MG63 (cell line): ENCODE results near the gene RNASE11. TPM values are rescaled to one million over a fixed set of nuclear protein-coding genes. Genes with fewer than 3 reads are reported as not detected.
"Not testable (repeated sequence)": the region's sequence is repeated elsewhere in the genome, so short reads cannot be mapped to it uniquely, and the experiment has no call there.

ENCODE experiments used
- DNase-seq: peaks from one replicate; pipeline ENCODE4 v3.0.0-alpha.2; 2020
- H3K27me3 ChIP-seq: fragments of 250-450 bp; sonication (Bioruptor Pico); 2 replicates; pipeline ENCODE4 v1.5.1; 2020; ENCODE audit warnings: mild to moderate bottlenecking, moderate library complexity
- H3K36me3 ChIP-seq: fragments of 250-450 bp; sonication (Bioruptor Pico); 2 replicates; pipeline ENCODE4 v1.5.1; 2020; ENCODE audit warnings: mild to moderate bottlenecking, moderate library complexity
- H3K4me3 ChIP-seq: fragments of 250-450 bp; sonication (Bioruptor Pico); 2 replicates; pipeline ENCODE4 v1.5.1; 2020; ENCODE audit warnings: mild to moderate bottlenecking, moderate library complexity
- H3K9me3 ChIP-seq: fragments of 250-450 bp; sonication (Bioruptor Pico); 2 replicates; pipeline ENCODE4 v1.5.1; 2020; ENCODE audit warnings: mild to moderate bottlenecking, moderate library complexity
- total RNA-seq: library from RNA; depleted of rRNA; stranded (reverse); fragments of >200 nt; shearing (Covaris generic); gene quantifications from 2 replicates; pipeline ENCODE4 v1.2.3, GENCODE V29; 2014; ENCODE audit warnings: low replicate concordance

RNASE11 gene
- total RNA-seq, 1 experiment from 2014 or later = not detected

DNA sequence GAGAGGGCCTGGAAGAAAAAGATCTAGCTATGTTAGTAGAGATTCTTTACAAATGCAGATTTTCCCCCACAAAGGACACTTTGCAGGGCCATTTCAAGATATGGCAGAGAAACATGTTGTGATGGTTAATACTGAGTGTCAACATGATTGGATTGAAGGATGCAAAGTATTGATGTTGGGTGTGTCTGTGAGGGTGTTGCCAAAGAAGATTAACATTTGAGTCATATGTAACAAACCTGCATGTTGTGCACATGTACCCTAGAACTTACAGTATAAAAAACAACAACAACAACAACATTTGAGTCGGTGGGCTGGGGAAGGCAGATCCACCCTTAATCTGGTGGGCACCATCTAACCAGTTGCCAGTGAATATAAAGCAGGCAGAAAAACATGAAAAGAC is 20.6 kb downstream of the RNASE11 start:
- not testable (repeated sequence) for DNase-seq, H3K9me3 ChIP-seq, H3K36me3 ChIP-seq, H3K27me3 ChIP-seq, H3K4me3 ChIP-seq

DNA sequence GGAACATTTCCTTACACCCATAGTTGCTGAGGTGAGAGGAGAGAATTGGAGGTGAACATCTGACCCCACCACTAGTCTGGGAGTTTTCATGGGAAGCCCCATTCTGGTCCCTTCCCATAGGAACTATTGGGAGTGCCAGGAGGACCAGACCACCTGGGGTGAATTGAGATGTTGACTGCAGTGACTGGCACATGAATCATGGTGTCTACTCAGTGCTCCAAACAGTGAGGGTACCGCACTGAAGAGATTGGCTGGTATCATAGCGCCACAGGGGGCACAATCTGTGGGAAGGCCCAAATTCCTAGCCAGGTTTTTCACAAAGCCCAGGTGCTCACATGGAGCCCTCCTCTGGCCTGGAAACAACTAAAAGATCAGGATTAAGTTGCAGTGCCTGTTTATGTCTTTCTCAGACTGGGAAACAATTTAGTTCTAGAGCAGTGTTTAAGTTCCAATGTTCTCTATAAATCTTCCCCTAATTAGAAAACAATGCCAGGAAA is 23.3 kb downstream of the RNASE11 start:
- Histone ChIP-seq H3K36me3 (no peaks in the 10 kb centered on the region), H3K27me3 (no peaks in the 10 kb centered on the region), H3K4me3 (no peak overlapping the region), H3K9me3 (no peaks in the 10 kb centered on the region)
- peak; percentile 7 for DNase-seq

DNA sequence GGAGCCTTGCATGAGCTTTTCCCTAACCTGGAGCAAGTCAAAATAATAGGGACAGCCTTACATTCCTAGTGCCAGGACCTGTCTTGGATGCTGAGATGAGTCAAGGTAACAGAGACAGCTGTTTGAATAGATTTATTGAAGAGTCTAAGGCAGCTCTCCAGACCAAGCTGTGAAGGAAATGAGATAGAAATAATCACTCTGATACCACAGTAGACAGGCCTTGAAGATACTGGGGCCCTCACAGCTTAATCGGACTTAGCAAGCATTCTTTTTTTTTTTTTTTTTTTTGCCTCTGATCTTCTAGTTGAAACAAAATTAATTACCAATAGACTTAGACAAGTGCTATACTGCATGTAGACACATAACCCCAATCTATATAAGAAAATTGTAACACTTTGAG is 23.8 kb downstream of the RNASE11 start:
- Histone ChIP-seq H3K27me3 (no peaks in the 10 kb centered on the region), H3K36me3 (no peaks in the 10 kb centered on the region), H3K4me3 (no peak overlapping the region), H3K9me3 (no peaks in the 10 kb centered on the region)
- no peak for DNase-seq

DNA sequence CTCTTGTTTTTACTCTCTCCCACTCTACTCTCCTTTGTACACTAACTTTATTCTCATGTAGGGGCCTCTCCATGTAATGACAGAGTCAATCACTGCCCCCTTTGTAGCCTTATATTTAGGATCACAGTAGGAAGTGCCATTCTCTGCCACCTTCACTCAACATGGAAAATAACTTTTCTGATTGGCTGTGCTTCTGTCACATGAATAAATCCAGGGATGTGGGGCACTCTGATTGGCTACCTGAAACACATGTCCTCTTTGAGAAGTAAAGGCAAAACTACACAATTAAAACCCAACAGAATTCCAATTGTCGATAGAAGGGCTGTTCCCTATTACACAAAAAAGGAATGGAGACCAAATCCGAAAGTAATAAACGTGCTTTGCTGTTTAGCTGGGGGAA is 26.8 kb downstream of the RNASE11 start, which contains the start of gene RNASE9:
RNASE9 (minus strand) TSS at position 87 of the 400 bp plus-strand sequence.
- no peak for DNase-seq
- H3K4me3 ChIP-seq = no peak within 1 kb of the TSS

DNA sequence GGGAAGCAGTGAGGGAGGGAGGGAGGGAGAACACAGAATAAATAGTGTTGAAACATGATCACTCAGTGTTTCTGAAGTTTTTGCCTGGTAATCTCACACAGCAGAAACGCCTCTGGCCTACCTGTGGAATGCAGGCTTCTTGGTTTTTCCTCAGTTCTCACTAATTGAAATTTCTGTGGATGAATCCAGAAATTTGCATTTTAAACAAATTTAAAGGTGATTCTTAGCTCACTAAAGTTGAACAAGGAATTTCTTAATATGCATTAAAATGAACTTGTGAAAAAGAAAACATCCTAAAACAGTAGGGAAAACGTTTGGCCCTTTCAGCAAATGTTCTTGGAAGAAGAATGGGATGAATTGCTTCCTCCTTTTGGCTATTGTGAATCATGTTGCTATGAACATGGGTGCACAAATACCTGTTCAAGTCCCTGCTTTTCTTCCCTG is 28.3 kb downstream of the RNASE11 start:
- no peaks in the 10 kb centered on the region for H3K27me3 ChIP-seq
- no peaks in the 10 kb centered on the region for H3K9me3 ChIP-seq
- H3K36me3 ChIP-seq = no peaks in the 10 kb centered on the region
- no peak for DNase-seq
- no peak overlapping the region for H3K4me3 ChIP-seq

More for the DNA sequence above, 26.8 kb downstream of the RNASE11 start, which contains the start of gene RNASE9:
- Histone ChIP-seq H3K27me3 (no peaks in the 10 kb centered on the region), H3K36me3 (no peaks in the 10 kb centered on the region), H3K9me3 (no peaks in the 10 kb centered on the region)

DNA sequence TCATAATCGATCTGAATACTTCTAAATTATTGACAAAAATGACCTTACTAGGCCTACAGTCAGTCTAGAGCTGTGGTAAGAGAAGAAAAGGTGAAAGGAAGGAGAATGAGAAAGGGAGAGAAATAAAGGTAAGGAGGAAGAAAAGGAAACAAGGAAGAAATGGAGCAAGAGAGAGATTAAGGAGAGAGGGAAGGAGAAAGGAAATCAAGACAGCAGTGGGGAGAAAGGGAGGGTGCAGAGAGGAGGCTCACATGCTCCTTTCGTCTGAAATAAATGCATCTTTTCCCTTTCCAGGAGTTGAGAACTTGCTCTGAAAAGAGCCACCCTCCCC is 30.6 kb downstream of the RNASE11 start:
- Histone ChIP-seq H3K27me3 (no peaks in the 10 kb centered on the region), H3K4me3 (no peak overlapping the region), H3K9me3 (no peaks in the 10 kb centered on the region), H3K36me3 (no peaks in the 10 kb centered on the region)
- no peak for DNase-seq

DNA sequence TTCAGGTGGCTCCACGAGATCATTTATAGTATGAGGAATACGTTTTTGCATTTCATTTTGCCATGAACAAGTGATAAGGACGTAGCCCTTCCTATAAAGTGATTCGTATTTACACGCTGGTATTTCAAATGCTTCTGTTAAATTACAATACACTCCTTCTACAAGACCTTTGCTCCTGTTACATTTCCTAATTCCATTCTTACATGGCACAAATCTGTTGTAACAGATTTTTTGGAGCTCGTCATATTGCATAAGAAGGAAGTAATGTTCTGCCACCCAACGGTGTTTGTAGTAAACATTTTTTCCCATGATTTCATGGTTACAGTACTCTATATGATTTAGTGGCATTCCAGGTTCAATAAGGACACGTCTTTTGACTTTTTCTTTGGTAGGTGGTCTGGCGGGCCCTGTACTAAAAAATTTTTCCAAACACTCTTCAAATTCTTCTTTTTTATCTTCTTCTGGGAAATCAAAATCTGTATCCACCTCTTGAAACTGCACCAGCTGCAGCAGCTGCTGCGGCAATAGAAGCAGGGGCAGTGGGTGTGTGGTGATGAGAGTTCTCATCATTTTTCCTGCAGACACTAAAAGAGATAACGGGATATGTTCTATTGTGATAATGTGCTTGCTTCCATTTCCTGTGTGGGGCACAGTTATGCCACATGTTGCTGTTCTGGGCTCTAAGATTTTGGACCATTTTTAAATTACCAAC is 31.1 kb downstream of the RNASE11 start:
- H3K9me3 ChIP-seq = no peaks in the 10 kb centered on the region
- no peaks in the 10 kb centered on the region for H3K27me3 ChIP-seq
- DNase-seq = no peak
- H3K4me3 ChIP-seq = no peak overlapping the region
- H3K36me3 ChIP-seq = no peaks in the 10 kb centered on the region

DNA sequence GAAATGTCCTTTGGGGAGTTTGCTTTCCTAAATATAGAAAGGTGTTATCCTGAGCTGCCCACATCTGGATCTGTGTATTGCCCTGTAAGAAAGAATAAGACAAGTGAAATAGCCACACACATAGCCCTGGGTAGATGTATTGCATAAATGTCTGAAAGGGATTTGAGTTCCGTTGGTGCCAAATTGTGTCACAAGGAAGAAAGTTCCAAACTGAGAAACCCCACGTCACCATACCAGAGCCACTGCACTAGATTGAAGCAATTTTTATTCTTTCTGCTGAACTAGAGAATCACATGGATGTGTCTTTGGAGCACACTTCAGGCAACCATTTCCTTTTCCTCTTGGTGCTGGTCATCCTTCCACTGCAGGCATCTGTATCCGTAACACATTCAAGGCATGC is 32.0 kb downstream of the RNASE11 start:
- Histone ChIP-seq H3K27me3 (no peaks in the 10 kb centered on the region), H3K9me3 (no peaks in the 10 kb centered on the region)

DNA sequence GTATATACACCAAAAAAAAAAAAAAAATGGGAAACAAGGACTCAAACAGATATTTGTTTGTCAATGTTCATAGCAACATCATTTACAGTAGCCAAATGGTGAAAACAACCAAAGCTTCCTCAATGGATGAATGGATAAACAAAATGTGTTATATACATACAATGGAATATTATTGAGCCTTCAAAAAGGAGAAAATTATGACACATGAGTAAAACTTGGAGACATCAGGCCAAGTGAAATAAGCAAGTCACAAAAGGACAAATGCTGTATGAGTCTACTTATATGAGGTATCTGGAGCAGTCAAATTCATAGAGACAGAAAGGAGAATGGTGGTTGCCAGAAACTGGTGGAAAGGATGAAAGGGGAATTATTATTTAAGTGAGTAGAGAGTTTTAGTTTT is 34.8 kb downstream of the RNASE11 start:
- no peaks in the 10 kb centered on the region for H3K27me3 ChIP-seq
- H3K4me3 ChIP-seq = no peak overlapping the region
- H3K9me3 ChIP-seq = no peaks in the 10 kb centered on the region
- no peaks in the 10 kb centered on the region for H3K36me3 ChIP-seq
- DNase-seq = no peak

More for the DNA sequence above, 32.0 kb downstream of the RNASE11 start:
- DNase-seq = no peak
- H3K4me3 ChIP-seq = no peak overlapping the region
- H3K36me3 ChIP-seq = no peaks in the 10 kb centered on the region

DNA sequence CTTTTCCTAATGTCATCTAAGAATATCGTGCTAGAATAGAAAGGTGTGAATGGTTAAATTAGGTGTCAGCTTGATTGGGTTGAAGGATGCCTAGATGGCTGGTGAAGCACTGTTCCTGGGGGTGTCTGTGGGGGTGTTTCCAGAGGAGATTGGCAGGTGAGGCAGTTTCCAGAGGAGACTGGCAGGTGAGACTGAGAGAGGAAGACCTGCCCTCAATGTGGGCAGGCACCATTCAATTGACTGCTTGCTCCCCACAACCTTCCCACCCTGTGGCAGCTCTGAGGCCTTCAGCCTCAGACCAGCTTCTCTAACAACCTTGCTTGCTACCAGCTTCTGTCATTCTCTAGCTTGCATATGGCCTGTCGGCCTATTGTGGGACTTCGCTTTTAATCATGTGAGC is 36.2 kb downstream of the RNASE11 start:
- no peak for DNase-seq
- no peaks in the 10 kb centered on the region for H3K36me3 ChIP-seq
- no peaks in the 10 kb centered on the region for H3K9me3 ChIP-seq
- H3K4me3 ChIP-seq = no peak overlapping the region
- no peaks in the 10 kb centered on the region for H3K27me3 ChIP-seq

DNA sequence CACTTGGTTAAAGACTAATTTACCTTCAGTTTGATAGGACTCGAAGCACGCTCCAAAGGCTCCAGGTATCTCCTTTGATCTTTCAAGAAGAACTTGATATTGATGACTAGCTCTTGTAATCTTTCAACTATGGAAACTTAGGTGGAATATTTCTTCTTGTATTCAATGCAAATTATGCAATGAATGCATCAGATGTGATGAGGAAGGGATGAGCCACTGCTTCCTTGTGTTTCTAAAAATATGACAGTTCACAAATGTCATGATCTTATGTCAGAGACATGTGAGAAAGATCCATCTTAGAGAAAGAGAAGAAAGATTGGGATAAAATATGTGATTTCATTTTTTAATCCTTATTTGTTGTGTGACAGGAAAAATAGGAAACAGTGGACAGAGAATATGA is 36.9 kb downstream of the RNASE11 start:
- H3K9me3 ChIP-seq = no peaks in the 10 kb centered on the region
- no peaks in the 10 kb centered on the region for H3K36me3 ChIP-seq
- H3K4me3 ChIP-seq = no peak overlapping the region
- H3K27me3 ChIP-seq = no peaks in the 10 kb centered on the region
- DNase-seq = no peak

DNA sequence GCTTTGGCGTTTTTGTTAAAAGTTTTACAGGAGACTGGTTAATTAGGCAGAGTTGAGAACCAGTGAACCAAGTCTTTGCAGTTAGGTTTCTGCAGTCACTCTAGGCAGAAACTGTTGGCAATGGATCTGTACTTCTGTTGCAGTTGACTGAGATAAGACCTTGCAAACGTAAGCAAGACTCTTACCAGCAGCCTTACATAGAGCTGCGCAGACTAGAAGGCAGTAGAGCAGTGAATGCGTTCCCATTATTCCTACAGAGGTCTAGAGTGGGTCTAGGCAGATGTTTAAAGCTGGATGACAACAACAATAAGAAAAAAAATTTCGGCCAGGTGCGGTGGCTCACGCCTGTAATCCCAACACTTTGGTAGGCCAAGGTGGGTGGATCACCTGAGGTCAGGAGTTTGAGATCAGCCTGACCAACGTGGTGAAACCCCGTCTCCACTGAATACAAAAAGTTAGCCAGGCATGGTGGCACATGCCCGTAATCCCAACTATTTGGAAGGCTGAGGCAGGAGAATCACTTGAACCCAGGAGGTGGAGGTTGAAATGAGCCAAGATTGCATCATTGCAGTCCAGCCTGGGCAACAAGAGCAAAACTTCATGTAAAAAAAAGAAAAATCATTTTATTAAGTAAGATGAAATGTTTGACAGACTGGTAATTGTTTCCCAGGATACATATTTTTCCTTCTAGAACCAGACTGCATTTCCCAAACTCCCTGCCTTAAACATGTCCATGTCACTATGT is 39.2 kb downstream of the RNASE11 start:
- H3K4me3 ChIP-seq = no peak overlapping the region
- no peaks in the 10 kb centered on the region for H3K9me3 ChIP-seq
- H3K27me3 ChIP-seq = no peaks in the 10 kb centered on the region
- DNase-seq = no peak
- no peaks in the 10 kb centered on the region for H3K36me3 ChIP-seq

DNA sequence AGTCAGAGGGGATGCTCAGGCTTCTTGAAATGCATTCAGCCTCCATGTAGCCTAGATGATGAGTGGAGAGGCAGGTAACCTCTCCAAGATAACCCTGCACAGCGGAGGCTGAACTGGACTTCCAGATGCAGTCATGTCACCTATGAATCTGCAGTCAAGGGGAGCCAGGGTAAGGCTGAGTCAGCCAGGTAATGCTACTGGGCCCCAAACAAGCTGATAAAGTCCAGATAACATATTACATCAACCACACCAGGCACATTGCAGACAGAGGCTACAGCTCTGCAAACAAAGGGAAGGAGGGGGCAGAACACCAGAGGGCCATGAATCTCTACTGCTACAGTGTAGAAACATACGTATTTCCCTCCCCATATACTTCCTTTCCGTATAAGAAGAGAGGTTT is 40.9 kb downstream of the RNASE11 start:
- no peaks in the 10 kb centered on the region for H3K27me3 ChIP-seq
- no peak overlapping the region for H3K4me3 ChIP-seq
- no peaks in the 10 kb centered on the region for H3K36me3 ChIP-seq
- H3K9me3 ChIP-seq = no peaks in the 10 kb centered on the region
- no peak for DNase-seq

DNA sequence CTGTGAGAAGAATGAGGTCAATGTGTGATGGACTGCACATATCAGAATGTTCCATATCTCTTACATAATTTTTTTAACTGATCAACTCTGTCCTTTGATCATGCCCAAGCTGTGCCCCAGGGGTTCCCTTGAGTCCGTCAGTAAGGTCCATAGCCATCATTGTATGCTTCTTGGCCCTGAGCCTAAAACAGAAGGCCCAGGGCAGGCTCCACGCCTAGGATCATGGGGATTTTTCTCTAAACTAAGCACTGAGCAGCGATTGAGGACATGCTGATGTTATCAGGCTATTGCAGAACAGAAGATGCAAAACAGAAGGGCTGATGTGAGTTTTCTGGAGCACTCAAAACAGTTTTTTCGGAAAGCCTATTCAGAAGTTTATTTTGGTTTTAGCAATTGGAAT is 47.9 kb downstream of the RNASE11 start:
- H3K9me3 ChIP-seq = no peaks in the 10 kb centered on the region
- no peak for DNase-seq

More for the DNA sequence above, 47.9 kb downstream of the RNASE11 start:
- H3K4me3 ChIP-seq = no peak overlapping the region
- H3K36me3 ChIP-seq = no peaks in the 10 kb centered on the region
- no peaks in the 10 kb centered on the region for H3K27me3 ChIP-seq
